ENCODE results near the gene KLF11.

DNA sequence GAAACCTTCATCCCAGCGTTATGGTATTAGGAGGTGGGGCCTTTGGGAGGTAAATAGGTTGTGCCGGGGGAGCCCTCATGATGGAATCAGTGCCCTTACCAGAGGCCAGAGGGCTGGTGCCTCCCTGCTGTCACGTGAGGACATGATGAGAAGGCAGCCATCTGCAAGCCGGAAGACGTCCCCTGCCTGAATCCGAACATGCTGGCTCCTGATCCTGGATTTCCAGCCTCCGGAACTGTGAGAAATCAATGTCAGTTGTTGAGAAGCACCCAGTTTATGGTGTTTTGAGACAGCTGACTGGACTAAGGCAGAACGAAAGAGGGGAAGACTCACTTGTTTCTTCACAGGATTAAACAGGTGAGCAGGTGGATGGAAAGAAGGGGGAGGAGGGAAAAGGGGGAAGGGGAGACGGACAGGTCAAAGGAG lies 13.0 kb upstream of the KLF11 start:
- TF ChIP-seq, protein P1, sequence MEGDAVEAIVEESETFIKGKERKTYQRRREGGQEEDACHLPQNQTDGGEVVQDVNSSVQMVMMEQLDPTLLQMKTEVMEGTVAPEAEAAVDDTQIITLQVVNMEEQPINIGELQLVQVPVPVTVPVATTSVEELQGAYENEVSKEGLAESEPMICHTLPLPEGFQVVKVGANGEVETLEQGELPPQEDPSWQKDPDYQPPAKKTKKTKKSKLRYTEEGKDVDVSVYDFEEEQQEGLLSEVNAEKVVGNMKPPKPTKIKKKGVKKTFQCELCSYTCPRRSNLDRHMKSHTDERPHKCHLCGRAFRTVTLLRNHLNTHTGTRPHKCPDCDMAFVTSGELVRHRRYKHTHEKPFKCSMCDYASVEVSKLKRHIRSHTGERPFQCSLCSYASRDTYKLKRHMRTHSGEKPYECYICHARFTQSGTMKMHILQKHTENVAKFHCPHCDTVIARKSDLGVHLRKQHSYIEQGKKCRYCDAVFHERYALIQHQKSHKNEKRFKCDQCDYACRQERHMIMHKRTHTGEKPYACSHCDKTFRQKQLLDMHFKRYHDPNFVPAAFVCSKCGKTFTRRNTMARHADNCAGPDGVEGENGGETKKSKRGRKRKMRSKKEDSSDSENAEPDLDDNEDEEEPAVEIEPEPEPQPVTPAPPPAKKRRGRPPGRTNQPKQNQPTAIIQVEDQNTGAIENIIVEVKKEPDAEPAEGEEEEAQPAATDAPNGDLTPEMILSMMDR (conservative IDR thresholded peaks at IDR 0.05; ENCODE audit: low read length) = no peak
- TF ChIP-seq EZH2phosphoT487 (IDR thresholded peaks at IDR 0.05; ENCODE audit: borderline replicate concordance) = no peak

Measured in Loucy (cell line).